IPS DF 4.7 (cell line): ENCODE measurements around the gene DLGAP1.
A peak's percentile ranks its signal among the peaks of the same experiment; 100 is the strongest.

Source experiments
- DNase-seq: peaks from one replicate; pipeline ENCODE4 v3.0.0-alpha.2; 2013; ENCODE audit warnings: low spot score; ENCODE audit errors: extremely low read depth

DLGAP1 gene

DNA sequence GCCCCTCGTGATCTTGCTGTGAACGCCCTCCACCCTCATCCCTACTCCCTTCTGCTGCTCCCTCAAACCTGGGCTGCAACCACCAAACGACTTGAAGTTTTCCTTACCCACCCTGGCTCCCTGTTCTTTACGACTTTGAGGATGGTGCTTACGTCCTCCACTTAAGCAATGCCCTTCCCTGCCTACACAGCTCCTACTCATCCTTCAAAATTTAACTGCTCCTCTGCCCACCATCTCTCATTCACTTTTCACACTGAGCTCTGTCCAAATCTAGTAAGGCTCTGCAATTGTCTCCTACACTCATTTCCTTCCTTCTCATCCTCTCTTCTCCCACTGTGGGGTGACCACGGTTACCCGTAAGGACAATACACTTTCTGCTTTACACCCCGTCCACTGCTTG, 554.1 kb downstream of the DLGAP1 start:
- DNase-seq, result no peak

GRCh38 chr18:3900327-3900726, 554.8 kb downstream of the DLGAP1 start:
- DNase-seq, result no peak

DNA sequence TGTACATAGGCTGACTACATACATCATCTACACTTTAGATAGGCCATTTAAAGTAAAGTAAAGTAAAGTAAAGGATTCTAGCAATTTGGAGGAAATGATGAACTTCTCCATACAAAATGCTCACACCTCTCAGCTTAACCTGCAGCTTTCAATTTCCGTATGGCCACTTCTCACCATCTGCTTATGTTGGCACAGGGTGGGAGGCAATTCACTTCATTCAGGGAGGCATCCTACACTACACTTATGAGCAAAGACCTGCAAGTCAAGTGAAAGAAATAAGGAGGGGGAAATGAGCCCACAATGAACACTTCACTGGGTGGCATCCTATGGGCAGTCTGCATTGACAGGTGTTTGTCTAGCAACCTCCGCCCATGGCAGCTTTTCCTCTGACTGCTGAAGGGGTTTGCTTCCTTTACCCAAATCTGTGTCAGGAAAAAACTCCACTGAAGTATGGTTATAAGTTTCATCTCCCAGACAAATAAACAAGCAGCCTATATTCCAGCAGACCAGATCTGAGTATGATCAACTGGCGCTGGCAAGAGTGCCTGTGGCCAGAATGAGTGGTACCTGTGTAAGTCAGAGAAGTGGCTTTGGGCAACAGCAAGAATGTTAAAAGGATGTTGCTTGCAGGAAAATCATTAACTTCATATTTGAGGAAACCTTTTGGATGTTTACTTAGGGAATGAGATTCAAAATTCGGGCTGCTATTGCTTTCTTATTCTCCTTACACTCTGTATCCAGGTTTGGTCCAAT, 556.1 kb downstream of the DLGAP1 start:
- no peak for DNase-seq

GRCh38 chr18:3892152-3892551, 563.0 kb downstream of the DLGAP1 start:
- DNase-seq, result no peak

- no peak for DNase-seq
Measured at GRCh38 chr18:3891245-3891644, 563.9 kb downstream of the DLGAP1 start.

DNA sequence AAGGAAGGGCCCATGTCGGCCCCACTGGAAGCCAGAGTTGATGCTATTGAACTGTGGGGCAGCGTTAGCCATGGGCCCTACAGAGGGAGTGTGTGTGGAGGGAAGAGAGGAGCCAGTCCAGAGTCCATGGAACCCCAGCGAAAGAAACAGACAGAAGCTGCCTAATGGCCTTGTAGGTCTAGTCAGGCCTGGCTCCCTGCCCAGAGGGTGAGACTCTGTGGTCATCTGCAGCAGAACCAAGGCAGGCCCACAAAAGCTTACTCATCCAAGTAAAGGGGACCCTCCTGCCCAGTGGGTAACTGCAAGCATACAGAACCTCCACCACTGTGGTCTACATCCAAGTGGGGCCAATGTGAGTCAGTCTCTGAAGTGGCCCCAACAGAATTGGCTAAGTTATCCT, 565.3 kb downstream of the DLGAP1 start:
- no peak for DNase-seq

- no peak for DNase-seq
Measured at GRCh38 chr18:3889121-3889520, 566.0 kb downstream of the DLGAP1 start.

DNA sequence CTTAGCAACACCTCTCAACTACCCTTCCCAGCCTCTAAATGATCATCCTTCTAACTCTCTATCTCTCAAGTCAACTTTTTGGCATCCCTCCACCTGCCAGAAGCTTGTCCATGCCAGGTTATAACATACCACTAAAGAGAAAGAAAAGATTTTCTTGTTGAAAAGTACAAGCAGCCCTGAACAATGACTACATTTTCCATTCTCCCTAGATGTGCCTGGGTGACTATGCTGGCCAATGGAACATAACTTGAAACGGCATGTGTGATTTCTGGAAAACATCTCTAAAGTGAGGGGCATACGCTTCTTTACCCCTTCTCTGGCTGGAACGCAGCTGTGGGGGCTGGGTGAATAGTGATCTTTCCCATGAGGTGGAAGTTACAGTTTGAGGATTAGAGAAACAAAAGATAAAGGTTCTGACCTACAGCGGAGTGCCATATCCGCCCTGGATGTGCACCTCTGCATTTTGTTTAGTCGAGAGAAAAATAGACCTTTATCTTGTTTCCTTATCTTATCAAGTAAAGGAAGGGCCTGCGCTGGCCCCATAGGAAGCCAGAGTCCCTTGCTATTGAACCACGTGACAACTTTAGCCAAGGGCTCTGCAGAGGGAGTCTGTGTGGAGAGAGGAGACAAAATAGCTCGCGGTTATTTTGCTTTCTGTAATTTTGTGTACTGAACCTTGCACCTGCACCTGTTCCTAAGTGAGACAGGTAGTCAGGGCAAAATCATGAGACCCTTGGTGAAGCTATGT, 568.4 kb downstream of the DLGAP1 start:
- no peak for DNase-seq

DNA sequence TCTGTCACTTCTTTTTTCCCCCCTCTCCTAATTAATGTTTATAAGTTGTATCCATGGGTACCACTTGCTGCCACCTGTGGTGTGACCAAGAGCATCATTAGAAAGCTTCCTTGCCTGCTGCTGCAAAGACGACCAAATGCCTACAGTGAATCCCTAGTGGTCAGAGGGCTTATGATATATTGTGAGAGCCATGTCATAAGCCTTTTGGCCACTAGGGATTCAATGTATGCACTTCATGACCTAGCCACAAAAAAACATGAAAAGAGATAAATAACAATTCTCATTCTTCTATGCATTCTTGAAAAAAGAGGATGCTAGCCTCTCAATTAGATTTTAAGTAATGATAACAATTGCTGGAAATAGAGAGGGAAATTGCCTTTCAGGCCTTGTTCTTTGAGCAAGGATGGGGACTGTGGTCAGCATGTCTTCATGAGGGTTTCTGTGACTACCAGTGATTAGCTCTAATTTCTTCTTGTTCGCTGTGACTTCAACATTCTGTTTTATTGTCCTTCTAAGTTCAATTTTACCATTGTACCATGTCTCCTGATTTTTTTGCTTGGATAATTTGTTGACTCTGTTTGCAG, 569.8 kb downstream of the DLGAP1 start:
- peak; percentile 16 for DNase-seq

DNA sequence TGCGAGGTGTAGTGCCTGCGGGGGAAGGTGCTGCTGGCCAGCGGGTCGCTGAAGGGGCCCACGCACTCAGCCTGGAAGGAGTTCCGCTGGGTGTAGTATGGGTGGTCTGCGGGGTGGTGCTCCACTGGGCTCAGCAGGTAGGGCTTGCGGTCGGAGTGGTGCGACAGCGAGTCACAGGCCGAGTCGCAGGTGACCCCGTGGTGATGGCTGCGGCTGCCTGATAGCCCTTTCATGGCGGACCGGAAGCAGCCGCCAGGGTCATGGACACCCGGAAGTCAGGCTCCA, 575.3 kb downstream of the DLGAP1 start:
- no peak for DNase-seq

- no peak for DNase-seq
Measured at GRCh38 chr18:3879114-3879835, 575.8 kb downstream of the DLGAP1 start.

DNA sequence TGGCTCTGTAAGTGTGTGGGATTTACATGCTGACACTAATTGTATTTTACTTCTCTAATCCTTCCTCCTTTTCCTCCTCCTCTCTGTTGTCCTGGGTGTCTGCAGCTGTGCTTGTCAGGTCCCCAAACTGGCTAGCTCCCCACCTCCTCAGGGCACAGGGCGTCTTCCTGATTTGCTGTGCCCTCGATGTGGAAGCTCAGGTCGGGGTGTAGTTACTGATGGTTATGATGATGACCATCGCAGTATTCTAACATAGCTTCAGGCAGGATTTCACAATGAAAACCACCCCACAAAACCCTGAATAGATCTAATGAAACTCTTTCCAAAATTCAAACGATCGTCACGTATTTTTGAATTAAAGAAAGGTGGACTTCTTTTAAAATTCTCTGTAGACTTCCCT, 576.7 kb downstream of the DLGAP1 start:
- no peak for DNase-seq

- DNase-seq, result no peak
Measured at GRCh38 chr18:3877678-3878077, 577.4 kb downstream of the DLGAP1 start.

- no peak for DNase-seq
Measured at GRCh38 chr18:3875961-3876360, 579.1 kb downstream of the DLGAP1 start.

DNA sequence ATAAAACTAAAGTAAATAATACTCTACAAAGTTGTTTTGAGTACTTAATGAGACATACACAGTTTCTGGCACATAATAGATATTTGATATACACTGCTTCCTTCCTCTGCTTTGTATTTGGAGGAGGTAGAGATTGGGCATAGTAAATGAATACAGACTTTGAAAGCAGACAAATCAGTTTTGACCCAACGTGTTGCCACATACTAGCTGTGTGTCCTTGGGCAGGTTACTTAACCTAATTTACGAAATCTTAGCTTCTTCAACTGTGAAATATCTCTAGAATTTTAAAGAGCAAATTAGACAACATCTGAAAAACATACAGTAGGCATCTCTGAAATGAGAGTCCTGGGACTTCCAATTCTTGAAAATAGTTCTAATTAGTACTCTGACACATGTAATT, 579.7 kb downstream of the DLGAP1 start:
- DNase-seq, result no peak

GRCh38 chr18:3874581-3874980, 580.5 kb downstream of the DLGAP1 start:
- no peak for DNase-seq

DNA sequence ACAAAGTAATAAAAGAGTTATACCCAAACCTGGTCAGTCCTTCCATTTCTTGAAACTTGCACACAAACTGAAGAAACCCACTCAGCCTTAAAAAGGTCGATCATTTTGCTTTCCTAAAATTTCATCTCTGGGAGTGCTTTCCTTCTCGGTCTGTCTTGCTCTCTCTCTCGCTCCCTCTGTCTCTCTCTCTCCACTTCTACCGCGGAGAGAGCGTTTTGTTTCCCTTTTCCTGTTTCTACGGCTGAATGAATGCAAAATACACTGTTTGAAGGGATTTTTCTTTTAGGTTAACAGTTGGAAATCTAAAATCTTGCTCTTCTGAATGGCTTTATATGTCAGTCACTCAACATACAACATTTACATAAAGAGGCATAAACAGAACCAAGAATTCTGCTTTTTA, 581.0 kb downstream of the DLGAP1 start:
- DNase-seq, result no peak

- no peak for DNase-seq
Measured at GRCh38 chr18:3873698-3874097, 581.4 kb downstream of the DLGAP1 start.

GRCh38 chr18:3873211-3873610, 581.9 kb downstream of the DLGAP1 start:
- no peak for DNase-seq

DNA sequence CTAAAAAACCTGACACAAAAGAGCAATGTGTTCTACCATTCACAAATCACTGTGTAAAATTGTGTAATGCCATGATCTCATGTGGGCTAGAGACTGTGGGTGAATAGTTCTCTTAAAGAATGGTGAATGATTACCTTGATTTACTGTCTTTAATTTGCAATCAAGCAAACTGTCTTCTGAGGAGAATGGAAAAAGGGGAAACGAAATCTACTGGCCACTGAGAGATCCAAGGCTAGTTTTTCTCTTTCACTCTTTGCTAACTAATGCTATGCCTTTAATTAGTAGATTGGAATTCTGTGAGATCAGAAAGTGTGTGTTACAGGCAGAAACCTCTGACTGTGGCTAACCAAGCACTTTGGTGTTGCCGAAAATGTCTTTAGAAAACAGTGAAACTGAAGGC, 582.5 kb downstream of the DLGAP1 start:
- no peak for DNase-seq

- no peak for DNase-seq
Measured at GRCh38 chr18:3871687-3872086, 583.4 kb downstream of the DLGAP1 start.

- DNase-seq, result no peak
Measured at GRCh38 chr18:3870914-3871313, 584.2 kb downstream of the DLGAP1 start.
